ENCODE measurements around the gene HIVEP3.

The HIVEP3 gene

DNA sequence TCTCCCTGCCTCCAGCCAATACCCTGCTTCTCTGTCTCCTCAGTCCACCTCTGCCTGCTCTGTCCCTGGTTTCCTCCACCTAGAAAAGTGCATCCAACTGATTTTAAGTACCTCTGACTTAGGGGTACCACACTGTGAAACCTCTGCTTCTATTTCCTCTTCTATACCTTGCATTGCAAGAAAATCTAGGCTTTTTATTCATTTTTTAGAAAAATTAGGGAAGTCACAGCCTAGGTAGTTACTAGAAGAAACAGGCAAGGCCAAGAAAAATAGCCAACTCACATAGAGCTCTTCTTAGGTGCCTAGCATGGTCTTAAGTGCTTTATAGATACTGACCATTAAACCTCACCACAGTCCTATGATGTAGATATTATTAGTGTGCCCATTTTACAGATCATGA, 39.1 kb downstream of the HIVEP3 start:
- Histone ChIP-seq H3K4me1 (ENCODE audit: insufficient read depth, insufficient read length) (peaks cover 10% of the 10 kb centered on the region), H3K36me3 (ENCODE audit: insufficient read depth, insufficient read length, low read length) (no peaks in the 10 kb centered on the region), H3K27me3 (ENCODE audit: insufficient read depth, insufficient read length) (no peaks in the 10 kb centered on the region), H3K9ac (ENCODE audit: insufficient read length, low read depth) (no peak overlapping the region), H3K9me3 (ENCODE audit: insufficient read depth, low read length) (no peaks in the 10 kb centered on the region), H3K4me3 (ENCODE audit: insufficient read length, low read depth) (no peak overlapping the region)
- TF ChIP-seq YY1 (IDR thresholded peaks at IDR 0.05; ENCODE audit: insufficient read depth, insufficient read length) (no peak), SUZ12 (IDR thresholded peaks at IDR 0.05; ENCODE audit: extremely low read depth, insufficient read depth, insufficient read length) (no peak), ZNF274 (IDR thresholded peaks at IDR 0.05; ENCODE audit: low read depth, low read length) (no peak)
- no peak for DNase-seq (ENCODE audit: low read depth, low spot score)

DNA sequence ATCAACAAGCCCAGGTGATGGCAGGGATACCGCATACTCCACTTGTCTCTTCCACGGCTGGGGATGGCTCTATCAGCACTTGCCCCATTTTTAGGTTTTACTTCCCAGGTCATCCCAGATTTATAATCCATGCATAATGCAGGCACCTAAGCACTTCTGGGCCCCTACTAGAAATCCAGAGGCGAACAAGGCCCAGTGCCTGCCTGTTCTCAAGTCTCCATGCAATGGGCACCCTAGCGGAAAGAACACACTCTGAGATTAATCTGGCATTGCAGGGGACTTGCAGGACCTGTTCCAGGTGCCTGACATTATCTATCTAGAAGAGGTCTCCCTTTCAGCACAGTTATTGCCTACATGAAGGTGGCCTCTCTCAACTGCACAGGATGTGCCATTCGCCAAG, 39.8 kb downstream of the HIVEP3 start:
- Histone ChIP-seq H3K4me3 (ENCODE audit: insufficient read length, low read depth) (no peak overlapping the region), H3K27me3 (ENCODE audit: insufficient read depth, insufficient read length) (no peaks in the 10 kb centered on the region), H3K9ac (ENCODE audit: insufficient read length, low read depth) (no peak overlapping the region), H3K36me3 (ENCODE audit: insufficient read depth, insufficient read length, low read length) (no peaks in the 10 kb centered on the region), H3K4me1 (ENCODE audit: insufficient read depth, insufficient read length) (peaks cover 9% of the 10 kb centered on the region), H3K9me3 (ENCODE audit: insufficient read depth, low read length) (no peaks in the 10 kb centered on the region)
- no peak for DNase-seq (ENCODE audit: low read depth, low spot score)
- no peak for TF ChIP-seq YY1 (IDR thresholded peaks at IDR 0.05; ENCODE audit: insufficient read depth, insufficient read length)
- TF ChIP-seq SUZ12 (IDR thresholded peaks at IDR 0.05; ENCODE audit: extremely low read depth, insufficient read depth, insufficient read length), result no peak
- TF ChIP-seq ZNF274 (IDR thresholded peaks at IDR 0.05; ENCODE audit: low read depth, low read length), result no peak

DNA sequence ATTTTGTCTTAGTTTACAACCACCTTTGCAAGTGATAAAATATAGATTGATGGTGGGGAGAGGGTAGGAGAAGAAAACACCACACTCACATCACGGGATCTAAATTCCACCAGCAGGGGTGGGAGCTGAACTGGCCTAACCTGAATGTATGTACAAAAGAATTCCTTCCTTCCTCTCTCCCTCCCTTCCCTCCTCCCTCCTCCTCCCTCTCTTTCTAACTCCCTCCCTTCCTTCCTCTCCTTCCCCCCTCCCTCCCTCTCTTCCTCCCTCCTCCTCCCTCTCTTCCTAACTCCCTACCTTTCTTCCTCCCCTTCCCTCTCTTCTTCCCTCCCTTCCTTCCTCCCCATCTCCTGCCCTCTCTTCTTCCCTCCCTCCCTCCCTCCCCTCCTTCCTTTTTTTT, 40.2 kb downstream of the HIVEP3 start:
- Histone ChIP-seq H3K9ac (ENCODE audit: insufficient read length, low read depth) (no peak overlapping the region), H3K36me3 (ENCODE audit: insufficient read depth, insufficient read length, low read length) (no peaks in the 10 kb centered on the region), H3K4me1 (ENCODE audit: insufficient read depth, insufficient read length) (peaks cover 9% of the 10 kb centered on the region), H3K27me3 (ENCODE audit: insufficient read depth, insufficient read length) (no peaks in the 10 kb centered on the region), H3K9me3 (ENCODE audit: insufficient read depth, low read length) (no peaks in the 10 kb centered on the region), H3K4me3 (ENCODE audit: insufficient read length, low read depth) (no peak overlapping the region)
- no peak for TF ChIP-seq SUZ12 (IDR thresholded peaks at IDR 0.05; ENCODE audit: extremely low read depth, insufficient read depth, insufficient read length)
- no peak for TF ChIP-seq ZNF274 (IDR thresholded peaks at IDR 0.05; ENCODE audit: low read depth, low read length)
- TF ChIP-seq YY1 (IDR thresholded peaks at IDR 0.05; ENCODE audit: insufficient read depth, insufficient read length), result no peak
- no peak for DNase-seq (ENCODE audit: low read depth, low spot score)

DNA sequence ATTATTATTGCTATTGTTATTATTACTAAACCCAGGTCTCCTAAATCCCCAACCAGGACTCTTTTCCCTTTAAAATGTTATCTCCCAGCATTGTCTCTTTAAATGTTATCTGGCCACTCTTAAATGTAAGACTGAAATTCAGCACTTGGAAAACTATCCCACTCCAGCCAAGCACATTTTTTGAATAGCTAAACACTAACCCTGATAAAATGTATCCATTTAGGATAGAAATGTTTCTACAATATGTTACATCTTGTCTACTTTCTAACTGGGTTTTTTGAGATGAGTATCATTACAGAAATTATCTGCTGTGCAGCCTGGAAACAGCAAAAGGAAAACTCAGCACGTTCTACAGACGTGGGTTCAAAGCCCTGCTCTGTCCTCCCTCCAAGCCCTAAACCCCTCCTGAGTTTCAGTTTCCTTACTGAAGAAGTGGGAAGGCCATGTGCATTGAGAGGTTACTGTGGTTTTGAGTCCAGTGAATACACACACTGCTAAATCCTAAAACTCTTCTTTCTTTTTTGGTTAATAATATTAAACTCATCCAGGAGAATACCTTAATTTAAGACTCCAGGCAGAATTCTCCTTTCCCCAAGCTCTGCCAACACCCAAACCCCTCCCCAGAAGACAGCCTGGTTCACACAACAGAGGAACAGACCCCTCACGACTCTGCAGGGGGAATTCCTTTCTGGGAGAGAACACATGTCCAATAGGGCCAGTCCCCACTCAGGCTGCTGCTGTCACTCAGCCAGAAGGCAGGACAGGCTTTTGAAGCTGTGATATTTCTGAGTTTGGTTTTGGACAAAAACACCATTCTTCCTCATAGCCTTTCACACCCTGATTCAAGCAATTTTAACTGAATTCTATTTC, 41.9 kb downstream of the HIVEP3 start:
- TF ChIP-seq ZNF274 (IDR thresholded peaks at IDR 0.05; ENCODE audit: low read depth, low read length), result no peak
- Histone ChIP-seq H3K9ac (ENCODE audit: insufficient read length, low read depth) (no peak overlapping the region), H3K4me1 (ENCODE audit: insufficient read depth, insufficient read length) (peaks cover 9% of the 10 kb centered on the region)

DNA sequence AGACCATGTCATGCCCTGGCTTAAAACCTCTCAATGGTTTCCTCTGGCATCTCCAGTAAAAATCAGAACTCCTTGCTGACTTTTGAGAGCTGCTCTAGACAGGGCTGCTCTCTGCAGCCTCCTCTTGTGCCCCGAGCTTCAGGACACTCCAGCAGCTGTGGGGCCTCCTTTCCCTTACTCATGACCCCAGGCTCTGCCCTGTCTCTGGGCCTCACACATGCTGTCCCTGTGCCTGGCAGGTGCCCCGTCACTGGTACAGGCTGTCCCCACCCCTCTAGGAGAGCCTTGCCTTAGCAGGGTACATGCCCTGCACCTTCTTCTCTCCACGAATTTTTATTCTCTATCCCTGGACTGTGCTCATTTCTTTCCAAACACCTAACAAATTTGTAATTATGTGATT, 43.2 kb downstream of the HIVEP3 start:
- Histone ChIP-seq H3K36me3 (ENCODE audit: insufficient read depth, insufficient read length, low read length) (no peaks in the 10 kb centered on the region), H3K27me3 (ENCODE audit: insufficient read depth, insufficient read length) (no peaks in the 10 kb centered on the region), H3K4me3 (ENCODE audit: insufficient read length, low read depth) (no peak overlapping the region), H3K4me1 (ENCODE audit: insufficient read depth, insufficient read length) (peaks cover 9% of the 10 kb centered on the region), H3K9me3 (ENCODE audit: insufficient read depth, low read length) (no peaks in the 10 kb centered on the region), H3K9ac (ENCODE audit: insufficient read length, low read depth) (no peak overlapping the region)
- TF ChIP-seq SUZ12 (IDR thresholded peaks at IDR 0.05; ENCODE audit: extremely low read depth, insufficient read depth, insufficient read length) (no peak), ZNF274 (IDR thresholded peaks at IDR 0.05; ENCODE audit: low read depth, low read length) (no peak), YY1 (IDR thresholded peaks at IDR 0.05; ENCODE audit: insufficient read depth, insufficient read length) (no peak)
- no peak for DNase-seq (ENCODE audit: low read depth, low spot score)

More for the DNA sequence above, 41.9 kb downstream of the HIVEP3 start:
- H3K9me3 ChIP-seq (ENCODE audit: insufficient read depth, low read length), result no peaks in the 10 kb centered on the region
- no peaks in the 10 kb centered on the region for H3K36me3 ChIP-seq (ENCODE audit: insufficient read depth, insufficient read length, low read length)
- no peak overlapping the region for H3K4me3 ChIP-seq (ENCODE audit: insufficient read length, low read depth)
- H3K27me3 ChIP-seq (ENCODE audit: insufficient read depth, insufficient read length), result no peaks in the 10 kb centered on the region
- no peak for DNase-seq (ENCODE audit: low read depth, low spot score)

DNA sequence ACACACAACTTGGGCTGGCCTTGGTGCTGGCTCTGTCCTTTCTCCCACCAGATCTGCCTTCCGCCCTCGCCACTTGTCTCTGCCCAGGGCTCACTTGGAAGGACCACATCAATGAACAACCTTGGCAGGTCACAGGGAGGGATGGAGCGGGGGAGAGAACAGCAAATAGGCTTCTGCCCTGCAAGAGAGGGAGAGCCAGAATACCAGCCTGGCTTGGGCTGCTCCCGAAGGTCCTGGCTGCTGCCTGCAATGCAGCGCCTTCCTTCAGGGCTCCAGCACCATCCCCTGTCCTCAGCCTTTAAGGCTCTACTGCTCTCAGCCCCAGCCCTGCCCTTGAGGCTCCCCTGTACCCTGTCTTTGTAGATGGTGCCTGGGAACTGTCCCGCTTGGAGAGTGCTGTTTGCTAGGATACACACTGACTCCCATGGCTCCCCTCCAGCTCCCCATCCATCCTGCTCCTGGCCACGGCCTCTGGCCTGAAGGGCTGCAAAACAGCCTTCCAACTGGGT, 43.8 kb downstream of the HIVEP3 start:
- TF ChIP-seq ZNF274 (IDR thresholded peaks at IDR 0.05; ENCODE audit: low read depth, low read length) (no peak), SUZ12 (IDR thresholded peaks at IDR 0.05; ENCODE audit: extremely low read depth, insufficient read depth, insufficient read length) (no peak), YY1 (IDR thresholded peaks at IDR 0.05; ENCODE audit: insufficient read depth, insufficient read length) (no peak)
- no peak overlapping the region for H3K9ac ChIP-seq (ENCODE audit: insufficient read length, low read depth)
- H3K9me3 ChIP-seq (ENCODE audit: insufficient read depth, low read length), result no peaks in the 10 kb centered on the region
- H3K4me1 ChIP-seq (ENCODE audit: insufficient read depth, insufficient read length), result peaks cover 9% of the 10 kb centered on the region
- H3K4me3 ChIP-seq (ENCODE audit: insufficient read length, low read depth), result no peak overlapping the region
- no peaks in the 10 kb centered on the region for H3K27me3 ChIP-seq (ENCODE audit: insufficient read depth, insufficient read length)
- no peaks in the 10 kb centered on the region for H3K36me3 ChIP-seq (ENCODE audit: insufficient read depth, insufficient read length, low read length)
- no peak for DNase-seq (ENCODE audit: low read depth, low spot score)

DNA sequence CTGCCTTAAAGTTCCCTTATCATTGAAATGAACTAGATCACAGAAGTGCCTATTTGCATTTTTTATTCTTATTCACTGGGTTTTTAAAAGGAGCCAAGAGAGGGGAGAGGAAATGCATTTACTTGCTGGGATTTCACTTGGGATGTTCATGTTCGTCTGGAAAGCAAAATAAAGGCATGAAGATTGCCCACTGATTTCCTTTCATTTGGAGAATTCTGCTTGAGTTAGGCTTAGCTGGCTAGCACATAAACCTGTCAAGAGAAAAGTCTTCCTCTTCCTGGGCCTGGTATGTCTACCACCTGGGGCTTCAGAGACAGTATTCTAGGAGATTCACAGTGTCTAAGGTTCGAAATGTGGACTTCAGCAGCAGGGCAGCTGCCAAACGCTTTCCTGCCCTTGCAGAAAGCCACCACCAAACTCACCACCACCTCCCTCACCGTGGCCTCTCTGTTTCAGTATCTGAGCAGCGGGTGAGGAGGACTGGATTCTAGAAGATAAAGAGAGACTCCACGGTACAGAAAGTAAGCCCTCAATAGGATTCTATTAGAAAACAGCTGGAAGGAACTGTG, 44.5 kb downstream of the HIVEP3 start:
- no peak for DNase-seq (ENCODE audit: low read depth, low spot score)
- no peak overlapping the region for H3K9ac ChIP-seq (ENCODE audit: insufficient read length, low read depth)

More for the DNA sequence above, 44.5 kb downstream of the HIVEP3 start:
- Histone ChIP-seq H3K36me3 (ENCODE audit: insufficient read depth, insufficient read length, low read length) (no peaks in the 10 kb centered on the region), H3K9me3 (ENCODE audit: insufficient read depth, low read length) (no peaks in the 10 kb centered on the region), H3K27me3 (ENCODE audit: insufficient read depth, insufficient read length) (no peaks in the 10 kb centered on the region), H3K4me1 (ENCODE audit: insufficient read depth, insufficient read length) (peaks cover 9% of the 10 kb centered on the region), H3K4me3 (ENCODE audit: insufficient read length, low read depth) (no peak overlapping the region)
- TF ChIP-seq SUZ12 (IDR thresholded peaks at IDR 0.05; ENCODE audit: extremely low read depth, insufficient read depth, insufficient read length) (no peak), ZNF274 (IDR thresholded peaks at IDR 0.05; ENCODE audit: low read depth, low read length) (no peak), YY1 (IDR thresholded peaks at IDR 0.05; ENCODE audit: insufficient read depth, insufficient read length) (no peak)
